Endodermal cell (in vitro differentiated cells): ENCODE measurements around the gene A1CF. TPM values are rescaled to one million over a fixed set of nuclear protein-coding genes. Genes with fewer than 3 reads are reported as not detected.

Experiments used
- DNase-seq: peaks from one replicate; pipeline ENCODE4 v3.0.0-alpha.2; 2017
- H3K27ac ChIP-seq: 2 replicates; pipeline ENCODE4 v1.5.1; 2013; ENCODE audit warnings: mild to moderate bottlenecking, low read depth, low read length, moderate library complexity
- H3K27me3 ChIP-seq: 2 replicates; pipeline ENCODE4 v1.6.1; 2013; ENCODE audit warnings: mild to moderate bottlenecking, low read length, moderate library complexity; ENCODE audit not compliant: insufficient read depth, control insufficient read depth, poor library complexity, severe bottlenecking
- H3K36me3 ChIP-seq: 2 replicates; pipeline ENCODE4 v1.7.0; 2013; ENCODE audit warnings: mild to moderate bottlenecking, low read length, moderate library complexity; ENCODE audit not compliant: control insufficient read depth, insufficient read depth
- H3K4me1 ChIP-seq: one replicate; pipeline ENCODE4 v1.7.0; 2013; ENCODE audit warnings: low read length; ENCODE audit not compliant: control insufficient read depth, insufficient read depth
- H3K4me3 ChIP-seq: 2 replicates; pipeline ENCODE4 v1.5.1; 2013; ENCODE audit warnings: mild to moderate bottlenecking, low read length, moderate library complexity
- H3K9ac ChIP-seq: 2 replicates; pipeline ENCODE4 v1.6.1; 2013; ENCODE audit warnings: mild to moderate bottlenecking, low read length, moderate library complexity; ENCODE audit not compliant: poor library complexity, severe bottlenecking; ENCODE audit errors: extremely low read depth
- H3K9me3 ChIP-seq: 2 replicates; pipeline ENCODE4 v1.6.1; 2013; ENCODE audit warnings: mild to moderate bottlenecking, low read length, moderate library complexity; ENCODE audit not compliant: control insufficient read depth
- H3K27ac Mint-ChIP-seq: 2 replicates; pipeline ENCODE4 v1.8.0; 2020; ENCODE audit warnings: mixed read lengths
- H3K27me3 Mint-ChIP-seq: 2 replicates; pipeline ENCODE4 v1.8.0; 2021; ENCODE audit warnings: mild to moderate bottlenecking, mixed read lengths; ENCODE audit not compliant: insufficient read depth
- H3K36me3 Mint-ChIP-seq: 2 replicates; pipeline ENCODE4 v1.8.0; 2020; ENCODE audit warnings: low read depth, mixed read lengths
- H3K4me1 Mint-ChIP-seq: 2 replicates; pipeline ENCODE4 v1.8.0; 2020; ENCODE audit warnings: mixed read lengths
- H3K4me3 Mint-ChIP-seq: 2 replicates; pipeline ENCODE4 v1.8.0; 2020; ENCODE audit warnings: mild to moderate bottlenecking, moderate library complexity, mixed read lengths
- H3K9me3 Mint-ChIP-seq: 2 replicates; pipeline ENCODE4 v1.8.0; 2020; ENCODE audit warnings: mild to moderate bottlenecking, mixed read lengths
- CTCF ChIP-seq: fragments of 200-600 bp; sonication (generic); conservative IDR thresholded peaks from 2 replicates; pipeline ENCODE4 v1.5.0; 2021; ENCODE audit warnings: antibody characterized with exemption, mild to moderate bottlenecking
- WGBS, 2 experiments: methylation state at CpG; one replicate each; pipeline versions ENCODE4 v1.1.5 to v1.1.7; 2013; ENCODE audit warnings: missing lambda C conversion rate in 2 of 2, mixed read lengths in 1 of 2; ENCODE audit not compliant: insufficient coverage in 1 of 2, insufficient read length in 1 of 2; 5-methylcytosine and 5-hydroxymethylcytosine counted together
- total RNA-seq, 2 donors: library from RNA; stranded (reverse); fragmentation: NEBNext Ultra II Directional in 1 of 2; extraction: Animal tissue kit (Norgen Biotek cat#: 25700) in 1 of 2; gene quantifications; 2 replicates in 1 of 2; 3 replicates in 1 of 2; pipeline ENCODE4 v1.2.1, GENCODE V29; 2021

The A1CF gene
- total RNA-seq, 2 donors from 2014 or later = 0.33 to 1.9 TPM

- H3K9me3 Mint-ChIP-seq = no peaks in the 10 kb centered on the region
- no peaks in the 10 kb centered on the region for H3K27me3 Mint-ChIP-seq
- Histone ChIP-seq H3K9me3 (no peaks in the 10 kb centered on the region), H3K4me1 (no peaks in the 10 kb centered on the region), H3K27me3 (no peaks in the 10 kb centered on the region), H3K9ac (no peak overlapping the region), H3K4me3 (no peak overlapping the region), H3K36me3 (no peaks in the 10 kb centered on the region), H3K27ac (no peak overlapping the region)
- no peaks in the 10 kb centered on the region for H3K4me1 Mint-ChIP-seq
- H3K4me3 Mint-ChIP-seq = no peak overlapping the region
- WGBS, 2 experiments = 100% methylated on average over 2 of the region's 2 CpGs; no CpG with 5 or more reads in 1 of the 2 experiments
- DNase-seq = no peak
- no peak for TF ChIP-seq CTCF
- no peaks in the 10 kb centered on the region for H3K36me3 Mint-ChIP-seq
- H3K27ac Mint-ChIP-seq = no peak overlapping the region
Observed at GRCh38 chr10:50892467-50892866, 7.0 kb upstream of the A1CF start.

GRCh38 chr10:50884302-50884701 lies 1.1 kb downstream of the A1CF start:
- no peak overlapping the region for H3K4me3 ChIP-seq
- no peaks in the 10 kb centered on the region for H3K36me3 Mint-ChIP-seq
- no peak for DNase-seq
- no peak overlapping the region for H3K27ac ChIP-seq
- TF ChIP-seq CTCF = no peak
- H3K4me1 Mint-ChIP-seq = peaks cover 9% of the 10 kb centered on the region
- H3K9me3 Mint-ChIP-seq = no peaks in the 10 kb centered on the region
- H3K4me1 ChIP-seq = peaks cover 9% of the 10 kb centered on the region
- H3K27me3 ChIP-seq = no peaks in the 10 kb centered on the region
- H3K9me3 ChIP-seq = no peaks in the 10 kb centered on the region
- 89 to 100% methylated on average over 1 to 3 of the region's 3 CpGs for WGBS, 2 experiments
- H3K9ac ChIP-seq = no peak overlapping the region
- no peaks in the 10 kb centered on the region for H3K27me3 Mint-ChIP-seq
- no peaks in the 10 kb centered on the region for H3K36me3 ChIP-seq
- no peak overlapping the region for H3K27ac Mint-ChIP-seq
- H3K4me3 Mint-ChIP-seq = no peak overlapping the region

- Histone ChIP-seq H3K9ac (no peak overlapping the region), H3K27ac (no peak overlapping the region), H3K4me3 (no peak overlapping the region), H3K4me1 (peaks cover 9% of the 10 kb centered on the region), H3K9me3 (no peaks in the 10 kb centered on the region), H3K36me3 (no peaks in the 10 kb centered on the region), H3K27me3 (no peaks in the 10 kb centered on the region)
- 86 to 92% methylated on average over 2 to 5 of the region's 5 CpGs for WGBS, 2 experiments
- H3K27ac Mint-ChIP-seq = no peak overlapping the region
- H3K27me3 Mint-ChIP-seq = no peaks in the 10 kb centered on the region
- DNase-seq = no peak
- H3K4me1 Mint-ChIP-seq = peaks cover 11% of the 10 kb centered on the region
- no peaks in the 10 kb centered on the region for H3K36me3 Mint-ChIP-seq
- TF ChIP-seq CTCF = no peak
- H3K4me3 Mint-ChIP-seq = no peak overlapping the region
- H3K9me3 Mint-ChIP-seq = no peaks in the 10 kb centered on the region
Observed at GRCh38 chr10:50883629-50884028, 1.8 kb downstream of the A1CF start.
